T-cell (primary cell): Measurements from ENCODE around the gene GNGT2. TPM values are rescaled to one million over a fixed set of nuclear protein-coding genes. Genes with fewer than 3 reads are reported as not detected.

ENCODE experiments used
- ATAC-seq, 4 experiments: fragments of 200-7000 bp in 3 of 4; fragments of 150-1000 bp in 1 of 4; cut with Tn5 transposase; replicated peaks in 1 of 4; 1 replicate in 3 of 4; 2 replicates in 1 of 4; pipeline ENCODE4 v1.10.0; 2021; ENCODE audit warnings: moderate library complexity in 3 of 4, mild to moderate bottlenecking in 2 of 4, moderate number of reproducible peaks in 1 of 4
- CTCF ChIA-PET, 2 donors: fragments of 300-600 bp; sonication (Branson Sonifier 250); formaldehyde crosslinking; loops; one replicate each; lab custom pipeline; 2022; ENCODE audit warnings: antibody characterized with exemption in 2 of 2; lab: Charles Lee
- POLR2A ChIA-PET, 2 donors: fragments of 300-600 bp; sonication (Branson Sonifier 250); formaldehyde crosslinking; loops; one replicate each; lab custom pipeline; 2022; ENCODE audit warnings: antibody characterized with exemption in 2 of 2; lab: Charles Lee
- DNase-seq, 35 experiments: peaks; one replicate each; pipeline versions ENCODE4 v3.0.0 to v3.0.0-alpha.2; 2013 to 2023
- H3K27ac ChIP-seq: one replicate; pipeline ENCODE4 v1.5.1; 2013; ENCODE audit warnings: low read length
- H3K27me3 ChIP-seq, 2 experiments: replicated peaks in 1 of 2; 1 replicate in 1 of 2; 2 replicates in 1 of 2; pipeline versions ENCODE4 v1.6.1 to v1.7.0; 2013; ENCODE audit warnings: low read length in 1 of 2, mixed read lengths in 1 of 2; ENCODE audit not compliant: control insufficient read depth in 2 of 2, insufficient read depth in 2 of 2; ENCODE audit errors: extremely low read depth in 1 of 2
- H3K36me3 ChIP-seq, 2 donors: 1 replicate in 1 of 2; 2 replicates in 1 of 2; pipeline versions ENCODE4 v1.6.1 to v1.7.0; 2013; ENCODE audit warnings: low read length in 1 of 2; ENCODE audit not compliant: control insufficient read depth in 2 of 2, insufficient read depth in 1 of 2; ENCODE audit errors: extremely low read depth in 1 of 2
- H3K4me1 ChIP-seq, 2 experiments: 1 replicate in 1 of 2; 2 replicates in 1 of 2; pipeline versions ENCODE4 v1.6.1 to v1.7.0; 2013; ENCODE audit warnings: low read length in 2 of 2, mixed read lengths in 1 of 2; ENCODE audit not compliant: insufficient read depth in 2 of 2, control insufficient read depth in 1 of 2; ENCODE audit errors: extremely low read depth in 1 of 2
- H3K4me3 ChIP-seq, 2 donors: 1 replicate in 1 of 2; 2 replicates in 1 of 2; pipeline versions ENCODE4 v1.5.1 to v1.7.0; 2013; ENCODE audit warnings: mild to moderate bottlenecking in 2 of 2, low read length in 1 of 2, moderate library complexity in 1 of 2; ENCODE audit not compliant: control insufficient read depth in 1 of 2; ENCODE audit errors: extremely low read depth in 1 of 2
- H3K9me3 ChIP-seq: 2 replicates; pipeline ENCODE4 v1.7.0; 2013
- H3K27ac Mint-ChIP-seq, 2 donors: one replicate each; pipeline ENCODE4 v1.8.0; 2020 to 2021; ENCODE audit warnings: mild to moderate bottlenecking in 2 of 2, mixed read lengths in 2 of 2
- H3K27me3 Mint-ChIP-seq, 2 donors: one replicate each; pipeline ENCODE4 v1.8.0; 2021 to 2022; ENCODE audit warnings: mixed read lengths in 2 of 2
- H3K36me3 Mint-ChIP-seq: one replicate; pipeline ENCODE4 v1.8.0; 2021; ENCODE audit warnings: mixed read lengths
- H3K4me1 Mint-ChIP-seq, 3 donors: one replicate each; pipeline ENCODE4 v1.8.0; 2020 to 2022; ENCODE audit warnings: mixed read lengths in 3 of 3, mild to moderate bottlenecking in 1 of 3
- H3K4me3 Mint-ChIP-seq, 3 donors: one replicate each; pipeline ENCODE4 v1.8.0; 2020 to 2022; ENCODE audit warnings: mild to moderate bottlenecking in 3 of 3, mixed read lengths in 3 of 3, moderate library complexity in 3 of 3
- H3K9me3 Mint-ChIP-seq, 3 donors: one replicate each; pipeline ENCODE4 v1.8.0; 2020 to 2022; ENCODE audit warnings: mixed read lengths in 3 of 3
- WGBS: methylation state at CpG from one replicate; pipeline ENCODE4 v1.1.5; 2013; ENCODE audit warnings: missing lambda C conversion rate; ENCODE audit not compliant: insufficient coverage; 5-methylcytosine and 5-hydroxymethylcytosine counted together
- total RNA-seq, 35 experiments: library from RNA in 6 of 35; stranded (reverse) in 6 of 35; fragments of 120-200 nt in 1 of 35; gene quantifications; one replicate each; pipeline versions ENCODE4 v1.2.1 to v1.2.4 and lab custom pipeline; 2013 to 2026

Gene GNGT2
- total RNA-seq, 5 donors from 2014 or later (not counting 1 experiment from before 2014, with no cell fraction given) = 4.5 to 6.3 (median 5.0) TPM

GRCh38 chr17:49241040-49241439 lies 30.7 kb upstream of the GNGT2 start:
- H3K4me1 Mint-ChIP-seq = no peaks in the 10 kb centered on the region
- DNase-seq = no peak
- 100% methylated on average over 1 of the region's 8 CpGs for WGBS

DNA sequence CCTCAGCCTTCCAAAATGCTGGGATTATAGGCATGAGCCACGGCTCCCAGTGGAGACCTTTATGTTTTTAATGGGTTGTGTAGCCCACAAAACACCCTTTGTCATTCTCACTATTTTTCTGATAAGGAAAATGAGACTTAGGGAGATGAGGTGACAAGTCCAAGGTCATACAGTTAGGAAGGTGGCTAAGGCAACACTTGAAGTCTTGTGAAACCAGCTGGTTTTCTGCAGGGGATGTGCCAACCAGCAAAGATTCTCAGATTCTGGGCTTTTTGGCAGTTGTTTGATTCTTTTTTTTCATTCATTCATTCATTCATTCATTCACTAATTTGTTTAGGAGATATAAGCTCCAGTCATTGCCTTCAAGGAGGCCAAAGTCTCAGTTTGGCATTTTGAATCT lies 30.2 kb upstream of the GNGT2 start:
- peaks cover 0 to 14% of the 10 kb centered on the region in 2 experiments for H3K27me3 ChIP-seq
- no peak for ATAC-seq
- no peak overlapping the region for H3K27ac ChIP-seq
- H3K4me3 ChIP-seq = no peak overlapping the region
- H3K9me3 Mint-ChIP-seq = no peaks in the 10 kb centered on the region
- no peaks in the 10 kb centered on the region for H3K36me3 Mint-ChIP-seq
- no peaks in the 10 kb centered on the region for H3K36me3 ChIP-seq
- no peak overlapping the region for H3K4me3 Mint-ChIP-seq
- DNase-seq = no peak
- H3K9me3 ChIP-seq = no peaks in the 10 kb centered on the region
- H3K4me1 Mint-ChIP-seq = no peaks in the 10 kb centered on the region
- no peaks in the 10 kb centered on the region for H3K4me1 ChIP-seq
- WGBS = no CpG with 5 or more reads among the region's 1 CpG
- H3K27me3 Mint-ChIP-seq = peaks cover 2 to 6% of the 10 kb centered on the region in 2 donors
- POLR2A ChIA-PET = no interaction called here
- CTCF ChIA-PET = interaction anchor here in 1 of 2 donors (1.5 kb wide), 1 partner anchor 14 kb away, joined by 7 read pairs; no protein-coding TSS in a partner anchor
- no peak overlapping the region for H3K27ac Mint-ChIP-seq

More at GRCh38 chr17:49241040-49241439, 30.7 kb upstream of the GNGT2 start:
- no peaks in the 10 kb centered on the region for H3K9me3 Mint-ChIP-seq
- Histone ChIP-seq H3K9me3 (no peaks in the 10 kb centered on the region), H3K36me3 (no peaks in the 10 kb centered on the region), H3K27ac (no peak overlapping the region), H3K4me3 (no peak overlapping the region), H3K27me3 (peaks cover 0 to 18% of the 10 kb centered on the region in 2 experiments), H3K4me1 (no peaks in the 10 kb centered on the region)
- H3K27ac Mint-ChIP-seq = no peak overlapping the region
- no peak overlapping the region for H3K4me3 Mint-ChIP-seq
- peaks cover 5 to 6% of the 10 kb centered on the region in 2 donors for H3K27me3 Mint-ChIP-seq
- no peak for ATAC-seq
- no peaks in the 10 kb centered on the region for H3K36me3 Mint-ChIP-seq
- ChIA-PET POLR2A (no interaction called here), CTCF (interaction anchor here in 1 of 2 donors (1.5 kb wide), 1 partner anchor 14 kb away, joined by 7 read pairs; no protein-coding TSS in a partner anchor)

DNA sequence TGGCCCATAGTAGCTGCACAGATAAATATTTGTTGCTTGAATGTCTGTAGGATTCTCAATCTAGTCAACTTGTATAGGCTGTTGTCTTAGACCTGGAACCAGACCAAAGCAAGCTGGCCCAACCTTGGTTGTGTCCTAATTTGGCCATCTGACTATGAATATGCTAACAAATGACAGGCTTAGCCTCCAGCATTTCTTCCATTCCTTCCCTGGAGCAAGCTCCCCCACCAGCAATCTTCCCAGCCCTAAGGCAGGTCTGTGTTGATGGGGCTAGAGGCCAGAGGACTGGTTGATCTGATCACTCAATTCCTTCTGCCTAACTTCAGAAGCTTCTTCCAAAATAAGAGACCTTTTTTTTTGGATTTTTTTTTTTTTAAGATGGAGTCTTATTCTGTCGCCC lies 29.6 kb upstream of the GNGT2 start:
- DNase-seq (no peak), ATAC-seq (no peak)
- Mint-ChIP-seq H3K4me3 (no peak overlapping the region), H3K4me1 (no peaks in the 10 kb centered on the region), H3K9me3 (no peaks in the 10 kb centered on the region), H3K27ac (no peak overlapping the region), H3K27me3 (peaks cover 2 to 6% of the 10 kb centered on the region in 2 donors), H3K36me3 (no peaks in the 10 kb centered on the region)
- H3K4me1 ChIP-seq = no peaks in the 10 kb centered on the region
- H3K36me3 ChIP-seq = no peaks in the 10 kb centered on the region
- WGBS = no CpG with 5 or more reads among the region's 1 CpG
- H3K4me3 ChIP-seq = no peak overlapping the region
- peaks cover 0 to 10% of the 10 kb centered on the region in 2 experiments for H3K27me3 ChIP-seq
- H3K27ac ChIP-seq = no peak overlapping the region
- ChIA-PET POLR2A (no interaction called here), CTCF (interaction anchor here in 1 of 2 donors (1.5 kb wide), 1 partner anchor 13 kb away, joined by 7 read pairs; no protein-coding TSS in a partner anchor)
- no peaks in the 10 kb centered on the region for H3K9me3 ChIP-seq

DNA sequence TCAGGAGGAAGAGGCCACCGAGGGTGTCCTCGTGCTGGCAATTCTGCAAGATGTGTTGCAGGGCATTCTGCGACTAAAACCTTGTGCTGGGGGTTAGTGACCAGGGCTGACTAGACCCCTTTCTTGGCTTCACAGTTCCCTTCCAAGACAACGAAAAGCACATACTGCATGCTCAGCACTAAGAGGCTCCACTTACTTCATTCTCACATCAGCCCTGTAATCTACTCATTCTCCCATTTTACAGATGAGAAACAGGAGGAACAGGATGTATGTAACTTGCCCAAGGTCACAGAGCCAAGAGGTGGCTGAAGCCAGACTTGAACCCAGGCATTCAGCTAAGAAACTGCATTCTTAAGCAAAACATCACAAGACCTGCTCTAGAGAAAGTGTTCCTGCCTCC lies 25.5 kb upstream of the GNGT2 start:
- Mint-ChIP-seq H3K27me3 (peaks cover 7 to 11% of the 10 kb centered on the region in 2 donors), H3K27ac (no peak overlapping the region), H3K4me3 (no peak overlapping the region), H3K9me3 (no peaks in the 10 kb centered on the region), H3K36me3 (no peaks in the 10 kb centered on the region), H3K4me1 (peaks cover 4 to 6% (median 4%) of the 10 kb centered on the region in 3 donors)
- no peaks in the 10 kb centered on the region for H3K36me3 ChIP-seq
- CTCF ChIA-PET = interaction anchor here in 1 of 2 donors (0.6 kb wide), 1 partner anchor 21 kb away, joined by 4 read pairs; no protein-coding TSS in a partner anchor
- DNase-seq = no peak
- POLR2A ChIA-PET = no interaction called here
- 68% methylated on average over 4 of the region's 4 CpGs for WGBS
- H3K4me1 ChIP-seq = peaks cover 0 to 7% of the 10 kb centered on the region in 2 experiments
- peaks cover 0 to 16% of the 10 kb centered on the region in 2 experiments for H3K27me3 ChIP-seq
- no peak overlapping the region for H3K4me3 ChIP-seq
- H3K27ac ChIP-seq = no peak overlapping the region
- no peak for ATAC-seq
- H3K9me3 ChIP-seq = no peaks in the 10 kb centered on the region

GRCh38 chr17:49234509-49235080 lies 24.2 kb upstream of the GNGT2 start:
- H3K4me1 Mint-ChIP-seq = peaks cover 5 to 10% (median 5%) of the 10 kb centered on the region in 3 donors
- H3K9me3 ChIP-seq = no peaks in the 10 kb centered on the region
- no peak overlapping the region for H3K27ac ChIP-seq
- ChIA-PET POLR2A (no interaction called here), CTCF (no interaction called here)
- H3K9me3 Mint-ChIP-seq = no peaks in the 10 kb centered on the region
- ATAC-seq (no peak), DNase-seq (no peak)
- H3K36me3 ChIP-seq = no peaks in the 10 kb centered on the region
- H3K36me3 Mint-ChIP-seq = no peaks in the 10 kb centered on the region
- H3K4me1 ChIP-seq = peaks cover 0 to 18% of the 10 kb centered on the region in 2 experiments
- no CpG with 5 or more reads among the region's 5 CpGs for WGBS
- H3K4me3 Mint-ChIP-seq = no peak overlapping the region
- peaks cover 0 to 27% of the 10 kb centered on the region in 2 experiments for H3K27me3 ChIP-seq
- no peak overlapping the region for H3K4me3 ChIP-seq
- H3K27ac Mint-ChIP-seq = no peak overlapping the region
- peaks cover 4 to 13% of the 10 kb centered on the region in 2 donors for H3K27me3 Mint-ChIP-seq

- Mint-ChIP-seq H3K4me1 (peaks cover 14 to 19% (median 15%) of the 10 kb centered on the region in 3 donors), H3K27me3 (peaks cover 3 to 20% of the 10 kb centered on the region in 2 donors), H3K27ac (no peak overlapping the region), H3K4me3 (peak overlapping the region; percentile 83 to 87 (median 85)), H3K9me3 (no peaks in the 10 kb centered on the region), H3K36me3 (no peaks in the 10 kb centered on the region)
- H3K36me3 ChIP-seq = no peaks in the 10 kb centered on the region
- CTCF ChIA-PET = interaction anchor here in 1 of 2 donors (2.5 kb wide), 1 partner anchor 51 kb away, joined by 10 read pairs; no protein-coding TSS in a partner anchor
- DNase-seq (no peak), ATAC-seq (no peak)
- H3K4me3 ChIP-seq = peak overlapping the region in 1 of 2 donors; percentile 75
- no peaks in the 10 kb centered on the region for H3K9me3 ChIP-seq
- POLR2A ChIA-PET = no interaction called here
- H3K4me1 ChIP-seq = peaks cover 0 to 26% of the 10 kb centered on the region in 2 experiments
- H3K27ac ChIP-seq = no peak overlapping the region
- WGBS = 20% methylated on average over 2 of the region's 7 CpGs
- H3K27me3 ChIP-seq = peaks cover 0 to 32% of the 10 kb centered on the region in 2 experiments
Measured at GRCh38 chr17:49231563-49231894, 21.2 kb upstream of the GNGT2 start.
